CD4-positive, alpha-beta T cell treated with Interleukin-1 beta for 1 hour (primary cell): ENCODE measurements around the gene STAT1.

Experiments used
- DNase-seq, 2 donors: peaks; one replicate each; pipeline ENCODE4 v3.0.0-alpha.2; 2020 to 2022

The STAT1 gene

DNA sequence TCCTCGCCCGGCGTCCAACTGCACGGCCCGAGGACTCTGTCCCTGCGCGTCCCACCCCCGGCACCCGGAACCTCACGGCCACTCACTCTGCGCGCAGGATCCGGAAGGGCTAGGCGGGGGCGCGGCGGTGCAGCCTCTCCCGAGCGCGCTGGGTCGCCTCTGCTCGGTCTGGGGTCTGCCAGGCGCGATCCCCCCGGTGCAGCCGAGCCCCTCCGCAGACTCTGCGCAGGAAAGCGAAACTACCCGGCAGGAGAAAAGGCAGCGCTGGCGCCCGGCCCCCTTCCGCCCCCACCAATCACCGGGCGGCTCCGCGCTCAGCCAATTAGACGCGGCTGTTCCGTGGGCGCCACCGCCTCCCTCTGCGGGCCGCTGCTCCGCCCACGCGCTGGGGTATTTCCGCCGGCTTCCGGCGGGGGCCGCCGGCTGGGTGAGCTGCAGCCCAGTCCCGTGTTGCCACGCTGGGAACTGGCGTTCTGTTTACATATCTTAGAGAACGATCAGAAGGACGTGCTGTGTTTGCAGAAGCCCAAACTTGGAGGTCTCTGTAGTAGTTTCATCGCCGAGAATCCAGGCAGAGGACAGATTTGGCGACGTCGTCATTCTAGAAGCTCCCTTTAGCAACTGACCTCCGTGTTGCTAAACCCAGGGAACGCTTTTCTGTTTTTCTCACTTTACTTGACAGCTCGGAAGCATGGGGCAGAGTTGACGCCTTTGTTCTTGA, at the start of gene STAT1:
TSS of gene STAT1 (minus strand) at position 240 of the 721 bp plus-strand sequence. CDS start 4,168 bp downstream, outside the sequence.
- peak; percentile 93 to 96 for DNase-seq

DNA sequence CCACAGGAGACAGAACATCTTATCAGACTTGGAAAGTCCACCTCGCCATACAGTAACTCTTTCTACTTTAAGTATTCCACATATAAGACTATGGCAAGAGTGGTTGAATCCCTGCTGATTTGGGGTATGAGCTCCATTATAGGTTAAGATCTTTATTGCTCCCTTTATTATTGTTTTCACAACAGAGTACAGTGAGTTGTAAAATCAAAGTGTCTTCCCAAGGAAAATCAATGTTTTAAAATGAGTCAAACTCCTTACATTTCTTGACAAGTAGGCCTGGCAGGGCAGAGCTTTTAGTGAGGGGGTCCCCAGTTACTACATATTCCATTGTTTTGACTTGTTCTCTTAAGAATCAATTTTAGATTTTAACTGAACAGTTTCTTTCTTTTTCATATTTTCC, 49.6 kb upstream of the STAT1 start:
- no peak for DNase-seq

DNA sequence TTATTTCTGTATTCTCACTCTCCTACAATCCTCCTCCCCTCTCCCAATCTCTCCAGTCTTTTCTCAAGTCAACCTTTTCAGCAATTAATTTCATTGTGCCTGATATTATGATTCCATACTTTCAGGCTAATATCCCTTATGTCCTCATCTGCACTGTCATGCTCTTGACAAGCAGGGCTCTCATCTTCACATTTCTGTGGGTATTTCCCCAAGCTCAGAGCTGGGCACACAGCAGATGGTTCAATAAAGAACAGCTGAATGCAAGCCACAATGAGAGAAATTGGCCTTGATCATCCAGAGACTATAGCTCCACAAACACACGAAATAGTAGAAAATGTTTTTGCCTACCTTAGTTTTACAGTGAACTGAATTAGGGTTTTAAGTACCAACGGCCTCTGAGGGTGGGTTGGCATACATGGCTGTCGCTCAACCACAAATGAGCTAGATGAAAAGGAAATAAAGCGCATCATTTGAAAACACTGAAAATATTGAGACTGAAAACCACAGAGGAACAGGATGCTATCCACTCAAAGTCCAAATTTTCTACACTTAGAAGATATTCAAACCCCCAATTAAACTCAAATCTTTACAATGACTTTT, 47.5 kb upstream of the STAT1 start:
- DNase-seq, result peak in 1 of 2 donors; percentile 45

DNA sequence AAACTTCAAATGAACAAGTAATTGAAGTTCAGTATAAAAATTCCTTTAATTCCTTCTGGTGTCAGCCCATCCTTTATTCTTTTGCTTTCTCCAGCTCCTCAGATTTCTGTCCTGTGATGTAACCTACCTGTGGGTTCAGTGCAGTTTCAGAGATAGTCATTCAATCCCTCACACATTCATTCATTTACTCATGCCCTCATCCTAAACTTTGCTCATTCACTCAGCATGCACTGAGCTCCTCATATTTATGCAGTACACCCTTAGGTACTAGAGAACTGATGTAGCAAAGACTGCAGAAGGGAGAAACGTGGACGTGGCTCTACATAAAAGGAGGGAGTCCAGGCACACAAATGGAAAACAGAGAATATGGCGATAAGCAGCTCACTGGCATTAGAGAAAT, 45.3 kb upstream of the STAT1 start:
- DNase-seq, result no peak

DNA sequence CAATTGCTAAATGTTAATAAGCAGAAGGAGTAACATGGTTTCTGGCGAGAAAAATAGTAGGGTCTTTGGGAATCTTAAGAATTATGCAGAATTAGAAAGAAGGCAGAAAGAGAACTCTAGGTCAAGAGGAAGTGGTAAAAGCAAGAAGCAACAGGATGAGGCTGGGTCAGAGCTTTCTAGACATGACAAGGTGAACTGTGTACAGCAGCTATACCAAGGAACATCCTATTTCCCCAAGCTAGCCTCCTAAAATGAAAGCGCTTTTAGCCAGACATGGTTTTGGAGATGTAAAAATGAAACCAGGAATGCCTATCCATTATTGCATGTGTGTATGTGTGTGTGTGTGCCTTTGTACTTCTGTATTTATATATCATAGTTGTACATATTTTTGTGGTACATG, 42.3 kb upstream of the STAT1 start:
- DNase-seq, result peak in 1 of 2 donors; percentile 36

DNA sequence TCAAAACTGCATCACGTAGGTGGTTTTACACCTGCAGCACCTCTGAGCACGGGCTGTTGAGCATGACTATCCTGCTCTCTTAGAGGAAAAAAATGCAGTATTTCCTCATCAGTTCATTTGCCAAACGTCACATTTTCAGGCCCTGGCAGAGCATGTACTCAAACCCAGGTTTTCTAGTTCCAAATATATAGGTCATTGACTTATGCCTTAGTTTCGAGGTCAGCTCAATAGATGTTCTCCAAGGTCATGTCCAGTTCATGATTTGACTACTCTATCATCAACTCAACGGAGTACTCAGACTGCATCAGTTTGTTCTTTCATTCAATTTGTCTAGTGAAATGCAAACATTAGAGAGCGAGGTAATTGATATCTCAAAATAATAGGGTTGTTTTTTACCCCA, 39.3 kb upstream of the STAT1 start:
- no peak for DNase-seq

DNA sequence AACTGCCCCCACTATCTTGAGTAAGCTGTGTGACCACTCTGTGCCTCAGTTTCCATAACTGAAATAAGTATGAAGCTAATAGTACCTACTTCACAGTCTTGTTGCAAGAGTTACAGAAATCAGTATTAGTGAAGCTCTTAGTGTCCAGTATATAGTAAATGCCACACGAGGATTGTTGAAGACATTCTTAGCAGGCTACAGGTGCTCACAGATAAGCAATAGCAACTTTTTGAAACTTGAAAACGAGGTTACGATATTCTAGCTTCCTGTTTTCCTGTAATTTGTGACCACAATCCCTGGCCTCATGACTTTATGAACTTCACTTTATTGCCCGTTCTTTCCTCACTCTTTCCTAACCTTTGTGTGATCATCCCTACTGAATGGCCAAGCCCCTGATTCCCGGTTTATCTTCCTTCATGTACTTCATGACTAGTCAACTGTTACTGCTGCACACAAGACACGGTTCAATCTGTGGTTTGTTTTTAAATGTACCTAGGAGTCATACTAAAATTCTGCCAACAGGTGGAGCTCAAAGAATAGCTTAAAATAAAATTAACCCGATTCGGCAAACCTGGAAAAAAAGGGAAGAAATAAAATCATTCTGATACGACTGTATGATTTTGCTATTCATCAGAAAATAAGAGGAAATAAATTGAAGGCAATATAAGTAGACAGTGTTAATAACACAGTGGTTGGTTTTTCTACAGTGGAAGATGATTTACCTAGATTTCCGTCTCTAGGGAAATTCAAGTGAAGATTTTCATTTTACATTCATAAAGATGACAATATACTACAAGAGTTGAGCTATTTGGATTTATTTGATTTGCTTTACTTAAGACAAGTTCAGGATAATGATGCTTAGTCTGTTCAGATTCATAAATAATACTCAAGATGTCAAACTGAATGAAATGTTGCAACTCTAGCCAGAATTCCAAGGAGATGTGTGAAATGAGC, 38.1 kb upstream of the STAT1 start:
- peak in 1 of 2 donors; percentile 75 for DNase-seq

DNA sequence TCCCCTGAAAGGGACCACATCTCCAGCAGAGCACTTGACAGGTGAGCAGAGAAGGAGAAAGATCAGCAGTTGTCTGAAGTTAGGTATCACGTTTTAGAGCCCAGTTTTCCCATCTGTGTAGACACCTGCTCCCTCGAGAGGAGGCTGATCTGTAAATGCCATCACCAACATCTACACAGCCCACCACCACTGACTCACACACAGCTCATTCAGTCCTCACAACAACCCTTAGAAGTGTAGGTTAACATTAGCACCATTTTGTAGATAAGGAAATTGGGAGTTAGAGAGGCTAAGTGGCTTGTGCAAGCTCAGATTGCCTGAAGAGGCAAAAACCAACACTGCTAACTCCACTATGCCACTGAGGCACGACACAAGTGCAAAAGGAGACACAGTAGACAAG, 37.2 kb upstream of the STAT1 start:
- no peak for DNase-seq

DNA sequence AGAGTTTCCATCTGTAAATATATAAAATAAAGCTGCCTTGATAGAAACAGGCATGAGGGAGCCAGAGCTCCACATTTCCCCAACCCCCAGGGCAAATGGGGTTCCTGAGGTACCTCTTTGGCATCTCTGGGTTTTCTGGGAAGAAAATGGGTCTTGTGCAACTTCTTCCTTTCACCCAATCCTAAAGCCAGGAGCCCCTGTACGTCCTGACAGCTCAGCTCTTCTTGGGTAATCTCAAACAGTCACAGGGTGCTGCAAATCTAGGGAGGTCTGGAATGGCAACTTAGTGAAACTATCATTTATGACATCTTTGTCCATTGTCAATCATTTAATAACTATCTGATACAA, 36.6 kb upstream of the STAT1 start:
- DNase-seq, result no peak

DNA sequence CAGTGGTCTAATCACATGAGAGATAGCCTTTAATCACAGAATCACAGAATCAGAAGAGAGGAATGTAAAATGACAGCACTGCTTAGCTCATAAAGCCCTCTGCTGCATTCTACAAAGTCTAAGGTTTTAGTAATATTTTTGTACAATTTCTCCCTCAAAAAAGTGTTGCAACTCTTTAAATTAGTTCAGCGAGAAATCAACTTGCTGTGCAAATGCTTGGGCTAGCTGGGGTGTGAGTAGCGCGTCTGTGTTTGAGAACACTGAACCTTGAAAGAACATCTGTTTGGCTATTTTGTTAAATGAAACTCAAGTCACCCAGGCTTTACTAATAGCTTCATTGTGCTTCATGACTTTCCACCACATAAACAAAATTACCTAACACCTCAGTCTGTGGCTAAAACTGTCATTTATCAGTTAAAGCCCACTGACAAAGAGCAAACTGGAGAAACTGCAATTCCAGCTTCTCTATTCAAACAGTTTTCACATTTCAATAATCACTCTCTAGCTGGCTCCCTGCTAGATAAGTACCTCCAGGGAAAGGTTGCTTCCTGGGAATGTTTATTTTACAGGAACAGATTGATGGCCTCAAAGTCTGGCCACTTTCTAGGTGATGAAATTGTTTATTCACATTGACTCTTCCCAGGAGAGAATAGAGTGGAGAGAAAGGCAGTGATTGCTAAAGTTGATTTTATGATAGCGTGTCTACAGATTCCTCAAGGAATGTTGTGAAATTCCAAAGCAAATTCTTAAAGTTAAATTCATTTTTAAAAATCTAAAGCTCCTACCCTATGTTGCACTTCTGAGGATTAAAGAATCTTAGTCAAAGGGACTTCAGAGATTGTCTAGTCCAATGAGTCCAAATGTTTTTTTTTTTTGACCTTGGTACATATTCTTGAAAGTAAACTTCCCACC, 36.0 kb upstream of the STAT1 start:
- no peak for DNase-seq

DNA sequence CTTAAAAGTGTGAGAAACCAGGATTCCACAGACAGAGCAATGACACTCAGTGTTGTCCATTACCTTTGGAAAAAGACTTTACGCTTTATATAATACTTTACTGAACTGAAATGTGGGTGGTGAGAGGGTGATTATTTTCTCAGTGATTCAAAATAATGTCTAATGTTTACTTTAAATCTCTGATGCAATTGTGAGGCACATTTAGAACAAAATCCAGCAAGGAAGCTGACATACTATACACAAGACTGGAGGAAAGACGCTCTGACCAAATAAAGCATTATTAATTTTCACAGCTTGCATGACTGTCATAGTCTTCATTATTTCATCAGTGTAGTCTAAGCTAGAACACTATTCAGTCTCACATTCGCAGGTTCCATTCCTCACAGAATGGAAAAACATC, 34.1 kb upstream of the STAT1 start:
- no peak for DNase-seq

DNA sequence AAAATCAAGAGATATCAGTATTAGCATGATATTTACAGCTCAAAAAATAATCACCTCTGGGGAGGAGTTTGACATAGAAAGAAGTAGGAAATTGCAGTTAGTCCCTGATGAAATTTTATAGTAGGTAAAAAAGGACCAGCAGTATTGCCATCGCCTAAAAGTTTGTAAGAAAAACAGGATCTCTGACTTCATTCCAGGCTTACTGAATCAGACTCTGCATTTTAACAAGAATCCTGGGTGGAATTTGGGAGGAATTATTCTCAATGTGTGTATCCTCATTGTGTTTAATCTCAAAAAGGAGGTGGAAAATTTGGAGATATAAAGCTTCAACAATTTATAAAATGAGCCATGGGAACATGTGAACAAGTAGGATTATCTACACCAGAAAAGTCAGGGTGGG, 31.2 kb upstream of the STAT1 start:
- DNase-seq, result no peak

DNA sequence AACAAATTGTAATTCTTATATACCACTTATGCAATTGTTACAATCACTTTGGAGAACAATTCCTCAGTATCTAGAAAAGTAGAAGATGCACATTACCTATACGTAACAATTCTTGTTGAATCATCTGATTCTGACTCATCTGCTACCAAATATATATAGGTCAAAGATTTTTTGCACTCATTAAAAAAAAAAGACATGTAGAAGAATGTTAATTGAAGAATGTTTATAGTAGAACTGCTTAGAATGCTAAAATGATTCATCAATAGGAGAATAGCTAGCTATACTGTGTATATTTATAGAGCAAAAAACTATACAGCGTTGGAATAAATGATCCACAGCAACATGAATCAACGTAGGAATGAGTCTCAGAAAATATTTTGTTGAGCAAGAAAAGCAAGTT, 29.5 kb upstream of the STAT1 start:
- DNase-seq, result no peak

DNA sequence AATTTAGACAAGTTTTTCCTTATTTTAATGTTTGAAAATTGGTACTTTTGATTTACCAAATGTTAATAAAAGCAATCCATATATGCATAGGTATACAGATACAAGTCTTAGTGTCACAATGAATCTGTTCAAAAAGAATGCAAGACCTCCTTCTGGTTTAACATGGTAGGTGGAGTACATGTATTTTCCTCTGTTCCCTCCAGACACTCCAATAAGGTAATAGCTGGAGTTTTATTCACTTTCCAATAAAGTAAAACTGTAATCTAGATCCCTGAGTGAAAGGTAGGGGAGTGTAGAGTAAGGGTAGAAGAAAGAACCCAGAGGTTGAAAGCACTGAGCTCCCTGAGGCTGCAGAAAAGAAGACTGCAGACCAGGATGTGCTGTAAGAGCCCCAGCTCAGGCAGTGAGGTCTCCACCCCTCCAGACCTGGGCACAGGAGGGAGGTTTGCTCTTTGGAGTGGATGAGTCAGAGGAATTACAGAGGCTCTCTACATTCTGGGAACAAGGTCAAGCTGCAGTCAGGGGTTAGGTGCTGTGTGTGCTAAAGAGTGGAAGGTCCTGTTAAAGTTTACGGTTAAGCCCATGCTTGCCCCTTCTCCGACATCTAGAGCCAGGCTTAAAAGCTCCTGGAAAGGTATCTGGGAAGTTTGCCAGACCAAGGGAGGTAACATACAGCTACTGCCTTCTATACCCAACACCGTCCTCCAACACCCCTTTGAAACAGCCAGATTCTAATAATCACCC, 27.6 kb upstream of the STAT1 start:
- no peak for DNase-seq

DNA sequence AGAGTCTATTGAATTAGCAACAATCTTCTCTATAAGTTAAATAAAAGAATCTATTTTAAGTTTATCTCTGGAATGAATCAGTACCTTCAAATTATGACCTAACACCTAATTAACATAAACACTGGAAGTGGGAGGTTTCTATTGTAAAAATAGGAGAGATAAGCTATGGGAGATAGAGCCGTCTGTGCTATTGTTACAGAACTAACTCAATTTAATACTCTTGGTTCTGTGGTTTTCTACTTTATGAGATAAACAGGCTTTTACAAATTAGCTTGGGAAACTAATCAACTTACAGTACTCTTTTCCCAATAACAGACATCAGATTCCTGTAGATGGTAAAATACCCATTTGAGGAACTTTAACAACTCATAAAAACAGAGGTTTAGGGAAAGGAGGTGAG, 25.6 kb upstream of the STAT1 start:
- DNase-seq, result no peak

DNA sequence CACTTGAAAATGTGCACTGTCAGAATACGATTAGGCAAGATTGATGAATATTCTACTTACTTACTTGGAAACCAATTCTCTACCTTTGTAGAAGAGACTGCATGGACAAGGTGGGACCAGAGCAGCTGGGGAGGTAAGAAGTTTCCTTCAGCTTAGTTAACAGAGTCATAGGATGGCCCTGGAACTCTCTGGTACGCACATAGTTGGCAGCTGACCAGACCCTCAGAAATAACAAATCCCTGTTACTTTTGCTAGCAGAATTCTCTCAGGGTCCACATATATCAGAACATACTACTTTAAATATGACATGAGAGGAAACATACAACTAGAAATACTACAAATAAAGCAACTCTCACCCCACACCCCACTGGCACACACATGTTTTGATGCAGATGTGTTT, 24.8 kb upstream of the STAT1 start:
- DNase-seq, result no peak

DNA sequence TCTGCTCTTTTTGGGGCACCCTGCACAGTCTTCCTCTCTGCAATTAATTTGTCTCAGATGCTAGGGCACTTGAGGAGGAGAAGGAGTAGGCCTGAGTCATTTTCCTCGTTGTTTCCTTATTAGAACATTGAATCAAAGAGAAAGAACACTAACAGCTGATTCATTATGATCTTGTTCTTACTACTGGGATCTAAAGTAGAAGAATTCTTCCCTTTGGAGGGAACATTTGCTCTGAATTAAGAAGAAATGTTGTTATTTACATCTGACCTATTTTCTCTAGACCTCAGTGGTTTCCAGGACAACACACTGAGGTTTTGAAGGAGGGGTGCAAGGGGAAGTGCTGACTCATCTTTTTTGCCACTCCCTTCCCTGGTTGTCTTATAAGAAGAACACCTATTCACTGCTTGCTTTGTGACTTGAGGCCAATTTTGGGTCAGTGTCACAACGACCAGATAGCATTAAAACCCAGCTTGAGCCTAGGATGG, 24.3 kb upstream of the STAT1 start:
- peak; percentile 41 to 69 for DNase-seq

DNA sequence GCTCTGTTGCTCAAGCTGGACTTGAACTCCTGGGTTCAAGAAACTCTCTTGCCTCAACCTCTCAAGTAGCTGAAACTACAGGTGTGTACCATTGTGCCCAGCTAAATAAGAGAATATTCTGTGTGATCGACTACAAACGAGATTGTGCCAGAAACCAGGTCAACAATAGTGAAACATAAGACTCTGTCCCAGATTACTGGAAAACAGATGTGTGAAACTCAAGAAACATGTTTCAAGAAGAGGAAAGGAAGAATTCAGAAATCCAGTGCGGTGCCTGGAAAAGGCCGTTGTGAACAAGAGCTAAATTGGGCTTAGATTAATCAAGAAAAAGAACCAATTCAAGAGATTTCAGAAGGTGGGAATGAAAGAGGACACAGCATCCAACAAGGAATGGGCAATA, 23.4 kb upstream of the STAT1 start:
- DNase-seq, result no peak

DNA sequence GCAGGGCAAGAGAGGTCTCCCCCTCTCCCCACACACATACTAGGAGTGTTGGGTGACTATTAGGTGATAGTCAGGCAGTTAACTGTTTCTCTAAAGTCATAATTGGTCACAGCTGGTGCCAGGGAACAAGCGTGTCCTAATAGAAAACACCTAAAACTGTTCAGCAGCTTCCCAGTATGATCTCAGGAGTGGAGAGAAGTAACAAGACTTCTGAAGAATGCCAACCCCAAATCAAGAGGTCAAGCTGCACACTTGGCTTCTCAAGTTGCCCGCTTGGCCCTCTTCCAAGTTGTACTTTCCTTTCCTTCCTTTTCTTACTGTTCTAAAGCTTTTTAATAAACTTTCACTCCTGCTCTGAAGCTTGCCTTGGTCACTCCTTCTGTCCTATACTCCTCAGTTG, 22.4 kb upstream of the STAT1 start:
- DNase-seq, result no peak

DNA sequence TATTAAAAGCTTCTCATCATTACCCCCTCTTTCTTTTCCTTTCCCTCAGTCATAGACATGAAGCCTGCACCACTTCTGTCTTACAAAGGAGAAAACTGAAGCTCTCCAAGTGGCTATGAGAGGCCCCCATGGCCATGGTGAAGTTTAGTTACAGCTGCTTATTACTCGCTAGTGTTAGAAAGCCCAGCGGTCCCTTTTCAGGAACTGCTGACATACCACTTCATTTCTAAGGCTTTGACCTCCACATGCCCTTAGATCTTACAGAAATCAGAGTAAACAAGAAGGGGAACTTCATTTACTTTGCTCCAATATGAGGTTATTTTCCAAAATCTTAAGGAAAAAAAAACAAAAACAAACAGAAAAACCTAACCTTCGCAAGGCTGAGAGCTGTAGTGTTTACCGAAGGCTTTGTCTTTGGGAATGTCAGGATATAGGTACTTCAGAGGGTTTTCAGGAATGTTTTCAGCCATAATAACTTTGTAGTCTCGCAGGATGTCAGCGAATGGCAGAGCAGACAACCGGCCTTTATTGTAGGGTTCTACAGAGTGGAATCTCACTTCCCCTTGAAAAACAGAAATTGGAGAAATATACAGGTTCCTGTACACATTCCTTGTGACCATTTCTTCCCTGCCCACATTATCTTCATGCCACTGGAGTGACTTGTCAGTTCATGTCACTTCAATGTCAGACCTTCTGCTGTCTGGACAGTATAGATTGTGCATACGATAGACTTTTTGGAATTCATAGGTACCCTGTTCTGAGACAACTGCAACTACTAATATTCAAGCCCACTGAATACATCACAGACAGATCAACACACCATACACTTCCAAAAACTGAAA, 18.8 kb upstream of the STAT1 start:
- no peak for DNase-seq

DNA sequence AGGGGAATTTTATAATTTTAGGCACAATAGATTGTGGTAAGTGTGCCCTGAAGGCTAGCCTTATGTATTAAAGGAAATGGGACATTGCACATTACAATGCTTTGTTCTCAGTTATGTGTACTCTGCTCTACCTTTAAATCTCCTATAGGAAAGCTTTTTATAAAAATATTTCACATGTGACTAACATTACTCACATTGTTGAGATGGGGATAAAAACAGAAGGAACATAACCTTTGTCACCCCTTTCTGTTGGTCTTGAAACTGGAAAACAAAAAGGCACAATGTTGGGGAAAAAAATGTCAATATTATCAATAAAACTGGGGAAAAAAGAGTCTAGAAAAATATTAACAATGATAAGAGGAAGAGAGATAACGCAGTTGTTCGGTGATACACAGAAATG, 17.3 kb upstream of the STAT1 start:
- no peak for DNase-seq
